ENCODE measurements around the gene FTH1.

DNA sequence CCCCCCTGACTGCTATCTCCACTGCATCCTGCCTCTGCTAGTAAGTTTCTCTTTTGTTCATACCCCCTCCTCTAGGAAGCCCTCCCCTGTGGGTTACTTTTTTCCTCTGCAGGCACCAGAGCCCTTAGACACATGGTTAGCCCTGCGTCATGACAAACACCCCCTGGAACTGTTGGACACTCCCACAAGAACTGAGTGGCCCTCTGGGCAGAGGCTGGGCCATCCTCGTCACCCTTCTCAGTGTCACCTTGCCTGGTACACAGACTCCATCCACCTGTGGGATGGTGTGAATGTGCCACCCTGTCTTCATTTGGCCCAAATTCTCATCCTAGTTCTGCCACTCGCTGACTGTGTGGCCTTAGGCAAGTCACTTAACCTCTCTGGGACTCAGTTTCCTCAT is 46.0 kb downstream of the FTH1 start:
- TF ChIP-seq, protein P1, sequence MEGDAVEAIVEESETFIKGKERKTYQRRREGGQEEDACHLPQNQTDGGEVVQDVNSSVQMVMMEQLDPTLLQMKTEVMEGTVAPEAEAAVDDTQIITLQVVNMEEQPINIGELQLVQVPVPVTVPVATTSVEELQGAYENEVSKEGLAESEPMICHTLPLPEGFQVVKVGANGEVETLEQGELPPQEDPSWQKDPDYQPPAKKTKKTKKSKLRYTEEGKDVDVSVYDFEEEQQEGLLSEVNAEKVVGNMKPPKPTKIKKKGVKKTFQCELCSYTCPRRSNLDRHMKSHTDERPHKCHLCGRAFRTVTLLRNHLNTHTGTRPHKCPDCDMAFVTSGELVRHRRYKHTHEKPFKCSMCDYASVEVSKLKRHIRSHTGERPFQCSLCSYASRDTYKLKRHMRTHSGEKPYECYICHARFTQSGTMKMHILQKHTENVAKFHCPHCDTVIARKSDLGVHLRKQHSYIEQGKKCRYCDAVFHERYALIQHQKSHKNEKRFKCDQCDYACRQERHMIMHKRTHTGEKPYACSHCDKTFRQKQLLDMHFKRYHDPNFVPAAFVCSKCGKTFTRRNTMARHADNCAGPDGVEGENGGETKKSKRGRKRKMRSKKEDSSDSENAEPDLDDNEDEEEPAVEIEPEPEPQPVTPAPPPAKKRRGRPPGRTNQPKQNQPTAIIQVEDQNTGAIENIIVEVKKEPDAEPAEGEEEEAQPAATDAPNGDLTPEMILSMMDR (IDR thresholded peaks at IDR 0.05; ENCODE audit: control extremely low read depth in 1 of 3, insufficient read depth in 1 of 3, low read depth in 1 of 3, low read length in 3 of 3) = no peak
- TF ChIP-seq POLR2A (IDR thresholded peaks at IDR 0.05; ENCODE audit: control extremely low read depth in 1 of 2, low read depth in 2 of 2, low read length in 2 of 2) (no peak), EZH2 (IDR thresholded peaks at IDR 0.05; ENCODE audit: low read depth, low read length, severe bottlenecking) (no peak)

Measured in H1 (cell line).